Cortex of kidney (tissue), 1 donor: ENCODE measurements around the gene NADK.

ENCODE experiments used
- DNase-seq: peaks from one replicate; lab custom pipeline; 2025; lab: John Stamatoyannopoulos, UW

The NADK gene

GRCh38 chr1:1785666-1786065 lies 7.4 kb upstream of the NADK start:
- no peak for DNase-seq

DNA sequence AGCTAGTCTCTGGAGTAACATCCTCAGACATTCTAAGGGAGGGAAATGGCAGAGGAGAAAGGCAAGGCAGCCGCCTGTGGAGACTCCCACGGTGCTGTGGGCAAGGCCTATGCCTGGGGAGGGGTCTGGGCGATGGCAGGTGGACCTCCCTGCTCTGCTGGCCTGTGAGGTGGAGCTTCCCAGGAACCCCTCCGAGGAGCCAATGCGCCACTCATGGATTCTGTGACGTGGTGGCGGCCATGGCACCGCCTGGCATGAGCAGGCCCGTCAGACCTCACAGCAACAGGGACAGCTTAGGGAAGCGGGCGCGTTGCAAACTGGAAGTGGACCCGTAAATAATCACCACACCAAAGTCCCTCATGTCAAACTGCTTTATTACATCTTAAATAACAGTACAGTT lies 6.7 kb upstream of the NADK start:
- DNase-seq, result no peak

DNA sequence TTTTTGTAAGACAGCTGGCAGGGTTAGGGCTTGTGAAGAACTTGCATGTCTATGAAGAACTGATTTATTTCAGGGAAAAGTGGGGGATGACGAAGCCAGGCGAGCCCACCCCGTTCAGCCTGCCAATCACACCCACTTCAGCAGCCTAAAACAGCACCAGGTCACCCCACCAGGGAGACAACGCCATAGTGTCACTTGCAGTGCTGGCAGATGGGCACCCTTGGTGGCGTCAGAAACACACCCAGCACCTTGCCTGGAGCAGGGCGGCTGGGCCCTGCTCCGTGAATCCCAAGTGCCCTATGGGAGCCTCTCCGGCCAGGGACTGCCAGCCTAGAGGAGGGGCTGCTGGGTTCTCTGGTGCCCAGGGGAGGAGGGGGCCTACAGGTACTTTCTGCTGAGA lies 5.0 kb upstream of the NADK start:
- DNase-seq, result no peak

GRCh38 chr1:1782399-1783221 lies 4.3 kb upstream of the NADK start:
- DNase-seq, result no peak

- no peak for DNase-seq
These were observed 3.2 kb upstream of the NADK start for GRCh38 chr1:1781526-1781903.

DNA sequence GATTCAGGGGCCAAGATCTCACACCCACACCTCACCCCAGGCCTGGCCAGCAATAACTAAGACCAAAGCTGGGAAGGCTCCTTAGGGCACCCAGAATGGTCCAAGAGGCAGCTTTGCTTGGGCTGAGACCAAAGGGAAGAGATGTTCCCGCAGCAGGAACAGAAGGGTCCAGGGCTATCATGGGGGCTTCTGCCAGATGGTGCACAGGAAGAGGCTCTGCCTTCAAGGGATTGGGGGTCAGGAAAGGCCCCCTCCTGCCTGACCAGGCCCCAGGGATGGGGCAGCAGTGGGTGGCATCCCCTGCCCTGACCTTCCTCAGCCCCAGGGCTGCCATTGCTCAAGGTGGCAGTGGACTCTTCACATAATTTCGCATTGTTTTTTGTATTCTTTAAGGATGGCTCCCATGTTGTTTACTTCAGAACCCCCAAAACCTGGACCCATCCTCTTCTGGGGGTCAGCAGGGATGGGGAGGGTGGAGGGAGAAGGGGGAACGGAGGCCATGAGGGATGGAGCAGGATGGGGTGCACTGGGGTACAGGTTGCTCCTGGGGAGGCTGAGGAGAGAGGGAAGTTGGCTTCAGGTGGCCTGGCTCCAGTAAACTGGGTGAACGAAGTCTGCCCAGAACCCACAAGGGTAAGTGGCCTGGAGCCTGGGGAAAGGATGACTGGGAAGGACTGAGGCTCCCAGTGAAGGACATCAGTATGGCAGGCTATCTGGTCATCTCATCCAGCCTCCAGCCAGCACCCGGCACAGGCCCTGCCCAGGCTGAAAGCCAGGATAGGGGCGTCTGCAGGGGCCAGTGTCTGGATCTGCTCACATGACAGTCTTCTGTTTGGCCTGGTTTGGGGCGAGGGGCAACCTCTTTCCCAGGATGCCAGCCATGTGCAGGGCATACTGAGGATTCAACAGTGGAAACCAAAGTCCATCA lies 2.6 kb upstream of the NADK start:
- DNase-seq, result no peak

DNA sequence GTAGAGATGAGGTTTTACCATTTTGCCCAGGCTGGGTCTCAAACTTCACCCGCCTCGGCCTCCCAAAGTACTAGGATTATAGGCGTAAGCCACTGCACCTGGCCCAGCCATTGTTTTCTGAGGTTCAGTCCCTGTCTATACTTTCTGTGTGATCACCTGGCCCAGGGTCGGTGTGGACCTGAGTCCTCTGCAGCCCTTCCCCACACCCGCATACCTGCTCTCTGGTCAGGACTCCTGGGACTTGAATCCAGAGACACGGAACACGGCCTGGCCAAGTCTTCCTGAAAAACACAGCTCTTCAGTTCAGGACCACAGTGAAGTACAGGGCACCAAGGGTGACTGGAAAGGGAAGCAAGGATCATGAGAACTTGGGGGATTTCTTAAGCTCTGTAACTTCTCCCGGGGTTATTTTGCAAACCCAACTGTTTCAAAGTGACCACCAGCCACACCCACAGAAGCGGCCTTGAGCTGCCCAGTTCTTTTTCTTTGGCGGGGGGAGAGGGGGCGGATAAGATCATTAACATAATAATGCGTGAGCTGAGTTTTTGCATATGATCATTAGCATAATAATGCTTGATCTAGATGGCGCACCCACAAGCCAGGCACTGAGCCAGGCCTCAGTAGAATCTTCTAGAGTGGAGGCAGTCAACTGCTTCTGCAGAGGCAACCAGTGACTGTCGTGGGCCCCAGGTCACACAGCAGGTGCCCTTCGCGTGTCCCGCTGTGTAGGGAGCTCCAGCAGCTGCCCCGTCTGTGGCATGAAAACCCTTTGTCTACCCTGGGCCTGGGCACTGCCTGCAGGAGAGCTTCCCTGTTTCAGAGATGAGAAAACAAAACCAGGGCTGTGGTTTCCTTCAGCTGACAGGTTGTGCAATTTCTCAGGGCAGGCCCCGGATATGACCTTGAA lies 1.7 kb upstream of the NADK start:
- no peak for DNase-seq

DNA sequence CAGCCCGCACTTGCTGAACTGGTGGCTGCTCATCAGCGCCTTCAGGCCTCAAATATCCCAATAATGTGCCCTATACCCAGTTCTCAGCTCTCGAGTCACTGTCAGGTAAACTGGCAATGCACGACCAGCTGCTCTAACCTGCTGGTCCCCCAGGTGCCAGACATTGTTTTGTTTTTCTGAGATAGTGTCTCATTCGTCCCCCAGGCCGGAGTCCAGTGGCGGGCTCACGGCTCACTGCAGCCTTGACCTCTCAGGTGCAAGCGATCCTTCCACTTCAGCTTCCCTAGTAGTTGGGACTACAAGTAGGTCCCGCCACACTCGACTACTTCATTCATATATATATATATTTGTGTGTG lies 1.0 kb upstream of the NADK start:
- DNase-seq, result no peak

DNA sequence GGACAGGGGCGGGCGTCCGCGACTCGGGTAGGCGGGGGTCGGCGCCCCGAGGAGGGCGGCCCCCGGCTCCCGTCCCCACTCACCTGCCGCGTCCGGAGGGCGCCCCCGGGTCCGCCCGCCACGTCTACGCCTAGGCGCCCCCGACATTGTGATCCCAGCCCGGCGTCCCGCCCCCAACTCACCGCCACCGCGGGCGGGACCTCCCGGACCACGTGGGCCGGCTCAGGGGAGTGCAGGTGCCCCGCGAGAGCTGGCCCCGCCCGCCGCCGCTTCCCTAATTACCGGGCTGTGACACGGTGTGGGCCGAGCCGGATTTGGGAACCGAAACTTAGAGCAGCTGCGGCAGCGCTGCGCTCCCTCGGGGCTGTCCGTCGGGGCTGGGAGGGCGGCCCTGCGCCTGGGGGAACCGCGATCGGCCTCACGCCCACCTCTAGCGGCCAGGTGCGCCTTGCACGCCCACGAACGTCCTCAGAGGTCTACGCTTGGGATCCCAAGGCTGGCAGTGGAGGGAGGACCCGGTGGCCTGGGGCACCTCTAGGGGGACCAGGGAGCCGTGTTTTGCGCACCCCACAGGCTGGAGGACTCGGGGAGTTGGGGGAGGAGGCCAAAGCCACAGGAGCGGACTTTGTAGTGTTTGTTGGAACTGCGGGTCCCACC lies 521 bp upstream of the NADK start:
- no peak for DNase-seq

GRCh38 chr1:1777583-1777899 lies 729 bp downstream of the NADK start:
- DNase-seq, result no peak

DNA sequence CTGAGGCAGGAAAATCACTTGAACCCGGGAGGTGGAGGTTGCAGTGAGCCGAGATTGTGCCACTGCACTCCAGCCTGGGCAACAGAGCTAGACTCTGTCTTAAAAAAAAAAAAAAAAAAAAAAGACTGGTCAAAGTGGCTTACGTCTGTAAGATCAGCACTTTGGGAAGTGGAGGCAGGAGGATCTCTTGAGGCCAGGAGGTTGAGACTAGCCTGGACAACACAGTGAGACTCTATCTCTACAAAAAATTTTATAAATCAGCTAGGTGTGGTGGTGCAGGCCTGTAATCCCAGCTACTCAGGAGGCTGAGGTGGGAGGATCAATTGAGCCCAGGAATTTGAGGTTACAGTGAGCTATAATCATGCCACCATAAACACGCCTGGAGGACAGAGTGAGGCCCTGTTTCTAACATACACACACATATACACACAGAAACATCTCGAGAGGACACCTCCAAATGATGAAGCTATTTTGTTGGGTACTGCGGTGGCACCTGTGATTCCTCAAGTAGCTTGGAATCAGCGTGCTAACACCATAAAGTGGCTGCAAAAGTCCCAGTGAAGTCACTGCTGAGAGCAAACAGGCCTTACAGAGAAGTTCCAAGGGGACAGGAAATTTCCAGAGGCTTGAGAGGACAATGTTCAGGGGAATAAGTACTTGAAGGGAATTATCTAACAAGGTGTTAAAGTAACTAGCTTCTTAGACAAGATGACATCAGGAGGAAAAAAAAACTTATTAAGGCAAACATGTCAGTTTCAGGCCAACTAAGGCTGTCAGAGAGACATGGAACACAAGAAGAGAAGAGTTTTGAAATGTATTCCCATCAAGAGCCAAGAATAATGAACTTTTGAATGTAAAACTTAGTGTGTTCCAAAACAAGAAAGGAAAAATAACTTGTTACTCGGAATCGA lies 1.3 kb downstream of the NADK start:
- no peak for DNase-seq

DNA sequence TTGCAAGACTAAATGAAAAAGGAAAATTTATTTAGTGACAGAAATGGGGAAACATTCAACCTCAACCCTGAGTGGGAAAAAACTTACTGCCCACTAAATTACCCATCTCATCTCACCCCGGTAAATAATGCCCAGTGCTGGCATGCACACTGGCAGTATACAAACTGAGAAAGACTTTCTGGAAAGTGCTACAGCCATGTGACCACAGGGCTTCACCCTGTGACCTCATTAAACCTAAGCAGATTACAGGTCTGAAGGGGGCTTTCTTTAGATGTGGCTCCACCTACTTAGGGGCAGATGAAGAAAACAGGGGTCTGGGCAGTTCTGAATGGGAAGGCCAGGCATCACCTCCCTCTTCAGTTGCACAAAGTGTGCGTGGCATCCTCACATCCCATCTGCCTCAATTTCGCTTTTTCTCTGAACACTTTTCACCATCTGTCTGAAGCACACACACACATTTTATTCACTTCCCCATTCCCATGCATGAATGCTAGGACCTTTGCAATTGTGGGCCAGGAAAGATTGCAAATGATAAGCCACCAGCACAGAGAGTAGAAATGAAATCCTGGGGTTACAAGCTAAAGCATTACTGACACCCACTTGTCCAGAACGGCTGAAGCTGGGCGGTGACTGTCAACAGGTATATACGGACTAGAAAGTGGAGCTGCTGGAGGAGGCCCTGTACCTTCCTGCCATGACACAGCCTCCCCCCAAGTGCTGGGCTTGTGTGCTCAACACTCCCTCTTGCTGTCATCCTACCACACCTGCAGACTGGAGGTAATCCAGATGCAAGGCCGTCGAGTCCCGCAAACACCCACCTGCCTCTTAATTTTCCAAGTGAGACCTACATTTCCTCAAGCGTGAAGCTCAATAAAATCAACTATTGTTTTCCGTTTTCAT lies 2.7 kb downstream of the NADK start:
- DNase-seq, result no peak

DNA sequence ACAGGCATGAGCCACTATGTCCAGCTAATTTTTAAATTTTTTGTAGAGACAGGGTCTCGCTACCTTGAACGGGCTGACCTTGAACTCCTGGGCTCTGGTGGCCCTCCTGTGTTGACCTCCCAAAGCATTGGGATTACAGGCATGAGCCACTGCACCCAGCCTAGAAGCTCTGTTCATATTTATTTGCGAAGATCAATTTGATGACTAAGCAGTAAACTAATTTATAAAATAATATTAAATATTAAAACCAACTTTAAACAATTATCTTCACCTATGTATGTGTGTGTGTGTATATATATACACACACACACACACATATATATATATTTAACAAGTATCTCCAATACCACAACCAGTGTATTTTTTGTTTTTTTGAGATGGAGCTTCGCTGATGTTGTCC lies 4.4 kb downstream of the NADK start:
- DNase-seq, result no peak

DNA sequence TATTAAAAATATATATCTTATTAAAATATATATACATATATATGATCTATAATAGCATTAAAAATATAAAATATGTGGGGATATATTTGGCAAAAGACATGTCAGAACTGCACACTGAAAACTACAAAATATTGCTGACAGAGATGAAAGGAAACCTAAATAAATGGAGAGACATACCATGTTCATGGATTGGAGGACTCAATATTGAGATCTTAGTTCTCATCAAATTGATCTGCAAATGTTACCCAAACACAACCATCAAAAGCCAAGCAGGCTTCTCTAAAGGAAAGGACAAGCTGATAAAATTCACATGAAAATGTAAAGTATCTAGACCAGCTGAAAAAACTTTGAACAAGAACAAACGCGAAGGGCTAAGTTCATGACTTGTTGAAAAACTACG lies 7.2 kb downstream of the NADK start:
- no peak for DNase-seq

DNA sequence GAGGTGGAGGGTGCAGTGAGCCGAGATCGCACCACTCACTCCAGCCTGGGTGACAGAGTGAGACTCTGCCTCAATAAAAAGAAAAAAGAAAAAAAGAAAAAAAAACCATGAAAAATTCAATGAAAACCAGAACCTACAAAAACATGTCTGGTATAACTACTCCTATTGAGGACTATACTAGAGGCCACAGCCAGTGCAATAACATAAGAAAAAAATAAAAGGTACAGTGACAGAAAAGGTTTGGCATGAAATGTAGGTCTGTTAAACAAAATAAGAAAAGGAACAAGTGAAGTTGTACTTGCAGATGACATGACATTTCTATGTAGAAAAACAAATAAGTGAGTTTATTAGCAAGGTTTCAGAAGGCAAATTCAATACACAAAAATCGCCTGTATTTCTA lies 8.2 kb downstream of the NADK start:
- no peak for DNase-seq

DNA sequence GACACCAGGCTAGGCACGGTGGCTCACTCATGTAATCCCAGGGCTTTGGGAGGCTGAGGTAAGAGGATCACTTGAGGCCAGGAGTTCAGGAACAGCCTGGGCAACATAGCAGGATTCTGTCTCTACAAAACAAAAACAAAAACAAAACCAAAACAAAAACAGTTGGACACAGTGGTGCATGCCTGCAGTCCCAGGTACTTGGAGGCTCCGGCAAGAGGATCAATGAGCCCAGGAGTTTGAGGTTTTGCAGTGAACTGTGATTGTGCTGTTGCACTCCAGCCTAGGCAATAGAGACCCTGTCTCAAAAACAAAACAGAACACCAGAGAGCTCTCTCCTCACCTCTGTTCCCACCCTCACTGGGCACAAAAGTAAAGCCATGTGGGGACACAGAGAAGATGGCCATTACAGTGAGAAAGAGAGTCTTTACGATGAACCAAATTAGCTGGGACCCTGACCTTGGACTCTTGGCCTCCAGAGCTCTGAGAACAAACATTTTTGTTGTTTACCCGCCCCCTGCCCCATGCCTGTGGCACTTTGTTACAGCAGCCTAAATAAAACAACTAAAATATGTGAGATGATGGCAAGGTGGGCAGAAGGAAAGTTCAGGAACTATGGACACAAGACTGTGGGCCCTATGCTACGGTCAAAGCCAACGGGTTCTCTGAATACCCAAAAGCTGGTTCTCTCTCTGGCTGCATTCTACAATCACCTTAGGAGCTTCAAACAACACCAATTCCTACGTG lies 9.8 kb downstream of the NADK start:
- DNase-seq, result no peak

GRCh38 chr1:1764876-1765470 lies 13.3 kb downstream of the NADK start:
- DNase-seq, result no peak
